ENCODE results near the gene KCND1. TPM values are rescaled to one million over a fixed set of nuclear protein-coding genes. Genes with fewer than 3 reads are reported as not detected.

KCND1 gene
- polyA plus RNA-seq, 1 donor, result 2.5 TPM

GRCh38 chrX:48960291-48960690 is 11.4 kb downstream of the KCND1 start:
- H3K4me1 ChIP-seq (ENCODE audit: control insufficient read depth, insufficient read depth, low read length), result peaks cover 28% of the 10 kb centered on the region
- no peaks in the 10 kb centered on the region for H3K9me3 ChIP-seq (ENCODE audit: control insufficient read depth, low read depth, low read length)
- no peak overlapping the region for H3K4me3 ChIP-seq (ENCODE audit: low read length)
- no peak overlapping the region for H3K27ac ChIP-seq (ENCODE audit: low read length)
- H3K36me3 ChIP-seq (ENCODE audit: control insufficient read depth, insufficient read depth, low read length), result peaks cover 8% of the 10 kb centered on the region
- no peaks in the 10 kb centered on the region for H3K27me3 ChIP-seq (ENCODE audit: control insufficient read depth, insufficient read depth, low read length)
- WGBS (ENCODE audit: insufficient coverage, low lambda C conversion rate), result no CpG with 5 or more reads among the region's 2 CpGs
- no peak for DNase-seq

- no CpG with 5 or more reads among the region's 21 CpGs for WGBS (ENCODE audit: insufficient coverage, low lambda C conversion rate)
- H3K36me3 ChIP-seq (ENCODE audit: control insufficient read depth, insufficient read depth, low read length), result peaks cover 13% of the 10 kb centered on the region
- H3K27ac ChIP-seq (ENCODE audit: low read length), result peak overlapping the region; percentile 100
- peak in 1 of 2 donors; percentile 30 for DNase-seq
- H3K4me1 ChIP-seq (ENCODE audit: control insufficient read depth, insufficient read depth, low read length), result peaks cover 28% of the 10 kb centered on the region
- H3K9me3 ChIP-seq (ENCODE audit: control insufficient read depth, low read depth, low read length), result no peaks in the 10 kb centered on the region
- H3K4me3 ChIP-seq (ENCODE audit: low read length), result peak overlapping the region; percentile 70
- H3K27me3 ChIP-seq (ENCODE audit: control insufficient read depth, insufficient read depth, low read length), result no peaks in the 10 kb centered on the region
These were observed 13.0 kb downstream of the KCND1 start for GRCh38 chrX:48958635-48959094.

DNA sequence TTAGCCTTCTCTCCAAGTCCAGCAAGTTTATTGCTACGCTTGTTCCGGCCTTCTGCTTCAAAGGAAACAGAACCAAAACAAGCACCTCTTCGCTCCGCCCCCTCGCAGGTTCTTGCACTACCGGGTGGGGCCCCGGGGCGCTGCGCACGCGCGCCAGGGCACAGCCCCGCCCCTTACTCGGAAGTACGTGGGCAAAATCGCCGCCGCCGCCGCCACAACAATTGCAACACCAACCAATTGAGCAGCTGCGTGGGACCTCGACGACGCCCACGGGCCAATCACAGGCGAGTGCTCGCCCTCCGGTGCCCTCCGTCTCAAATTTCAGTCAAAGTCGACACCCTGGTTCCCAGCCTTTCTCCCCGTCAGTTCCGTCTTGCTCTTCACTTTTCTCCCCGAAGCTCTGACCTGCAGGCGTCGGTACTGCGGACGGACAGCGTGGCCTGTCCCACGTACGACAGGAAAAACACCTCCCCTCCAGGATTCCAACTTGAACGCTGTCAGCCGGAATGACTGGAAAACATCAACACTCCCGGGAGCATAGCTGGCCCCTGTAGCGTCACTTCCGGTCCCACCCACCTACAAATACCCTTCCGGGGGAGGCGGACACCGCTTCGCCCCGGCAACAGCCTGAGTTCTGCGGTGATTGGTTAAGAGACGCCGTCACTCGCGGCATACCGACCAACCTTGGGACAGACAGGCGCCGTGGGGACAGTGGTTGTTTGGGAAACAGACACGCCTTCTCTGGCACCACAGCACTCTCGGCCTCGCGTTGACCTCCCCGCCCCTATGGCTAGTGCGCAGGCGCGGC is 13.6 kb downstream of the KCND1 start:
- H3K4me3 ChIP-seq (ENCODE audit: low read length), result peak overlapping the region; percentile 70
- peaks cover 28% of the 10 kb centered on the region for H3K4me1 ChIP-seq (ENCODE audit: control insufficient read depth, insufficient read depth, low read length)
- peaks cover 13% of the 10 kb centered on the region for H3K36me3 ChIP-seq (ENCODE audit: control insufficient read depth, insufficient read depth, low read length)
- H3K27ac ChIP-seq (ENCODE audit: low read length), result peak overlapping the region; percentile 100
- H3K27me3 ChIP-seq (ENCODE audit: control insufficient read depth, insufficient read depth, low read length), result no peaks in the 10 kb centered on the region
- no peaks in the 10 kb centered on the region for H3K9me3 ChIP-seq (ENCODE audit: control insufficient read depth, low read depth, low read length)
- no CpG with 5 or more reads among the region's 66 CpGs for WGBS (ENCODE audit: insufficient coverage, low lambda C conversion rate)
- peak; percentile 97 to 98 for DNase-seq

GRCh38 chrX:48957477-48957826 is 14.2 kb downstream of the KCND1 start, which contains the start of gene OTUD5:
OTUD5 (minus strand) TSS chrX:48957607; CDS start chrX:48957570, 37 bp downstream.
- WGBS (ENCODE audit: insufficient coverage, low lambda C conversion rate), result no CpG with 5 or more reads among the region's 53 CpGs
- Histone ChIP-seq H3K27ac (ENCODE audit: low read length) (peak within 1 kb of the TSS; percentile 100), H3K27me3 (ENCODE audit: control insufficient read depth, insufficient read depth, low read length) (no peaks in the 10 kb centered on the region), H3K9me3 (ENCODE audit: control insufficient read depth, low read depth, low read length) (no peaks in the 10 kb centered on the region), H3K4me1 (ENCODE audit: control insufficient read depth, insufficient read depth, low read length) (peaks cover 27% of the 10 kb centered on the region), H3K4me3 (ENCODE audit: low read length) (peak within 1 kb of the TSS; percentile 70), H3K36me3 (ENCODE audit: control insufficient read depth, insufficient read depth, low read length) (peaks cover 18% of the 10 kb centered on the region)
- DNase-seq, result peak in 1 of 2 donors; percentile 43

DNA sequence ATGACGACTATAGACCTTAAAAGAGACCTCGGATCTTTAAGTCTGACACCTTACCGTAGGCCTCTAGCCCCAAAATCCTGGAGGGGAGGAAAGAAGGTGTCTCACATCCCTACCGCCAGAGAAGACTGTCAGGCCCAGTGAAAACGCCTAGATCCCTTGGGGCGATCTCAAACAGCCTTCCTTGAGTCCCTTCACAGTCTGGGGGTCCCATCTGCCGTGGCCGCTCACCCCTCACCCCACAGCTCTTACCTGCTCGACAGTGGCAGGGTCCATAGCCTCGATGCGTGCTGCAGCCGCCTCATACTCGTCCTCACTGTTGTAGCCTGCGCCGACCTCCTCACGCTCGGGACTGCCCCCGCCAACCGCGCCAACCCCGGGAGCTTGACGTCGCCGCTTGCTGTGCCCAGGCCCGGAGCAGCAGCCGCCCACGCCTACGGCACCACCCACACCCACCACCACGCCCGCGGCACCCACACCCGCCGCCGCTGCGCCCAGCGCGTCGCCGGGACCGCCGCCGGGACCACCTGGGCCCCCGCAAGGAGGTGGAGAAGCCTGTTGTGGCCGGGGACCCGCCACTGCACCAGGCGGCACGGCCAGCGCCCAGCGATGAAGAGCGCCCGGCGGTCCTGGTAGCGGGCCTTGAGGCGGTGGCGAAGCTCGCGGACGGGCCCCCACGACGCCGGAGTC is 14.8 kb downstream of the KCND1 start:
- Histone ChIP-seq H3K9me3 (ENCODE audit: control insufficient read depth, low read depth, low read length) (no peaks in the 10 kb centered on the region), H3K27me3 (ENCODE audit: control insufficient read depth, insufficient read depth, low read length) (no peaks in the 10 kb centered on the region), H3K36me3 (ENCODE audit: control insufficient read depth, insufficient read depth, low read length) (peaks cover 18% of the 10 kb centered on the region), H3K4me3 (ENCODE audit: low read length) (peak overlapping the region; percentile 70), H3K4me1 (ENCODE audit: control insufficient read depth, insufficient read depth, low read length) (peaks cover 21% of the 10 kb centered on the region), H3K27ac (ENCODE audit: low read length) (no peak overlapping the region)
- DNase-seq, result no peak
- no CpG with 5 or more reads among the region's 61 CpGs for WGBS (ENCODE audit: insufficient coverage, low lambda C conversion rate)

- H3K36me3 ChIP-seq (ENCODE audit: control insufficient read depth, insufficient read depth, low read length), result peaks cover 15% of the 10 kb centered on the region
- H3K9me3 ChIP-seq (ENCODE audit: control insufficient read depth, low read depth, low read length), result no peaks in the 10 kb centered on the region
- no peak overlapping the region for H3K27ac ChIP-seq (ENCODE audit: low read length)
- no peak for DNase-seq
- no peaks in the 10 kb centered on the region for H3K27me3 ChIP-seq (ENCODE audit: control insufficient read depth, insufficient read depth, low read length)
- WGBS (ENCODE audit: insufficient coverage, low lambda C conversion rate), result no CpG with 5 or more reads among the region's 1 CpG
- H3K4me1 ChIP-seq (ENCODE audit: control insufficient read depth, insufficient read depth, low read length), result no peaks in the 10 kb centered on the region
- no peak overlapping the region for H3K4me3 ChIP-seq (ENCODE audit: low read length)
These were observed 23.1 kb downstream of the KCND1 start for GRCh38 chrX:48948589-48948988.

GRCh38 chrX:48945517-48946348 is 25.9 kb downstream of the KCND1 start:
- Histone ChIP-seq H3K27ac (ENCODE audit: low read length) (no peak overlapping the region), H3K9me3 (ENCODE audit: control insufficient read depth, low read depth, low read length) (no peaks in the 10 kb centered on the region), H3K4me1 (ENCODE audit: control insufficient read depth, insufficient read depth, low read length) (peaks cover 17% of the 10 kb centered on the region), H3K36me3 (ENCODE audit: control insufficient read depth, insufficient read depth, low read length) (peaks cover 17% of the 10 kb centered on the region), H3K27me3 (ENCODE audit: control insufficient read depth, insufficient read depth, low read length) (no peaks in the 10 kb centered on the region), H3K4me3 (ENCODE audit: low read length) (no peak overlapping the region)
- peak in 1 of 2 donors; percentile 24 for DNase-seq
- WGBS (ENCODE audit: insufficient coverage, low lambda C conversion rate), result no CpG with 5 or more reads among the region's 8 CpGs

DNA sequence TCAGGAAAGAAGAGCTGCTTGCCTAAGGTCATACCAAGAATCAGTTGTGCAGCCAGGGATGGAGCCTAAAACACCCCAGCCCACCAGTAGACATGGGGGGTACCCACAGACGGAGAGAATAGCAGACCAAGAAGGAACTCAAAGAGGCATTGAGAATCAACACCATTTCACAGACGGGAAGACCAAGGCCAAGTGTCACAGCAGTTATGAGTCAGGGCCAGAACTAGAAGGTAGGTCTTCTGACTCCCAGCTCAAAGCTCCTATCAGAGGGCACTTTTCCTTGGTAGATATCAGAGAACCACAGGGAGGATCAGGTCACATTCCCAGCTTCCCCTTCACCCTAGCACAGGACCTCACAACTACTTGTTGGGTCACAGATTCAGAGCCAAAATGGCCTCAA is 28.7 kb downstream of the KCND1 start:
- Histone ChIP-seq H3K9me3 (ENCODE audit: control insufficient read depth, low read depth, low read length) (no peaks in the 10 kb centered on the region), H3K27ac (ENCODE audit: low read length) (peak overlapping the region; percentile 84)

DNA sequence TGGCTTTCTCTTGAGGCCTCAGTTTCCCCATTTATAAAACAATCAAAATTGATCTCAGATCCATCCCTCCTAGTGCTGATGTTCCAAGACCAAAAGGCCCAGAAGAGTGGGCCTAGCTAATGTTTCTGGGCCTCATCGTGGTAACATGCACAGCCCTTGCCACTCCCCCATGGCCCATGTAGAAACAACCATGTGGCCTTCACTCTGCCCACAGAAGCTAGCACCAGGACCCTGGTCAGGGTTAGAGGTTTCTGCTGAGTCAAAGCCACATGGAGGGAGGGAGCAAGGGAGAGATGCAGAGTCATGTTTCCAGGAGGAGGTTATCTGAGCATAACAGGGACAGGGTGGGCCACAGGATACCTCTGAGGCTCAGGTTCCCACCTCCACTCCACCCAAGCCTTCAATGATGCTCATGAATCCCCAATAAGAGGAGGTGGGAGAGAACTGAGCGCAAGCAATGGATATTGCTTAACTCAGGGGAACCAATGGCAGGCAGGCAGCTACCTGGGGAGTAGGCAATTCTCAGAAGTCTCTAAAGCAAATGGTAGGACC is 31.2 kb downstream of the KCND1 start:
- WGBS (ENCODE audit: insufficient coverage, low lambda C conversion rate), result no CpG with 5 or more reads among the region's 2 CpGs
- H3K27me3 ChIP-seq (ENCODE audit: control insufficient read depth, insufficient read depth, low read length), result no peaks in the 10 kb centered on the region
- no peak for DNase-seq
- H3K36me3 ChIP-seq (ENCODE audit: control insufficient read depth, insufficient read depth, low read length), result peaks cover 20% of the 10 kb centered on the region
- peaks cover 57% of the 10 kb centered on the region for H3K4me1 ChIP-seq (ENCODE audit: control insufficient read depth, insufficient read depth, low read length)
- H3K4me3 ChIP-seq (ENCODE audit: low read length), result no peak overlapping the region
- peak overlapping the region; percentile 35 for H3K27ac ChIP-seq (ENCODE audit: low read length)
- H3K9me3 ChIP-seq (ENCODE audit: control insufficient read depth, low read depth, low read length), result no peaks in the 10 kb centered on the region

More for the DNA sequence above, 28.7 kb downstream of the KCND1 start:
- Histone ChIP-seq H3K36me3 (ENCODE audit: control insufficient read depth, insufficient read depth, low read length) (peaks cover 20% of the 10 kb centered on the region), H3K4me1 (ENCODE audit: control insufficient read depth, insufficient read depth, low read length) (peaks cover 39% of the 10 kb centered on the region), H3K27me3 (ENCODE audit: control insufficient read depth, insufficient read depth, low read length) (no peaks in the 10 kb centered on the region), H3K4me3 (ENCODE audit: low read length) (no peak overlapping the region)
- no CpG with 5 or more reads among the region's 2 CpGs for WGBS (ENCODE audit: insufficient coverage, low lambda C conversion rate)
- DNase-seq, result no peak

All from large intestine (tissue), 3 donors.